BE2C (cell line): ENCODE results near the gene ZNRF3. TPM values are rescaled to one million over a fixed set of nuclear protein-coding genes. Genes with fewer than 3 reads are reported as not detected.
A peak's percentile ranks its signal among the peaks of the same experiment; 100 is the strongest.
"Not testable (repeated sequence)": the region's sequence is repeated elsewhere in the genome, so short reads cannot be mapped to it uniquely, and the experiment has no call there.

ENCODE experiments used
- DNase-seq: peaks from one replicate; pipeline ENCODE4 v3.0.0-alpha.2; 2020
- H3K27me3 ChIP-seq: fragments of 250-450 bp; sonication (Bioruptor Pico); 2 replicates; pipeline ENCODE4 v1.5.1; 2020; ENCODE audit warnings: mild to moderate bottlenecking
- H3K36me3 ChIP-seq: fragments of 250-450 bp; sonication (Bioruptor Pico); 2 replicates; pipeline ENCODE4 v1.5.1; 2020; ENCODE audit warnings: mild to moderate bottlenecking
- H3K4me1 ChIP-seq: fragments of 250-450 bp; sonication (Bioruptor Pico); 2 replicates; pipeline ENCODE4 v1.5.1; 2020
- H3K4me3 ChIP-seq: 2 replicates; pipeline ENCODE4 v1.5.1; 2011; ENCODE audit warnings: low read depth, low read length
- H3K9me3 ChIP-seq: fragments of 250-450 bp; sonication (Bioruptor Pico); 2 replicates; pipeline ENCODE4 v1.5.1; 2020
- CTCF ChIP-seq: IDR thresholded peaks from 2 replicates; pipeline ENCODE4 v1.5.1; 2012; ENCODE audit warnings: mild to moderate bottlenecking, low read depth, low read length
- polyA plus RNA-seq: library from polyadenylated mRNA; unstranded; fragments of >200 nt; gene quantifications from one replicate; pipeline ENCODE4 v1.2.1, GENCODE V29; 2012; ENCODE audit warnings: low read depth, missing spikeins; ENCODE audit not compliant: insufficient read length, insufficient read depth

The ZNRF3 gene
- polyA plus RNA-seq: 5.3 TPM

- Histone ChIP-seq H3K4me1 (peaks cover 3% of the 10 kb centered on the region; the same call in 1 of the 2 replicates), H3K9me3 (no peaks in the 10 kb centered on the region), H3K27me3 (no peaks in the 10 kb centered on the region), H3K4me3 (peak within 1 kb of the TSS; percentile 69), H3K36me3 (no peaks in the 10 kb centered on the region)
- no peak for TF ChIP-seq CTCF
- DNase-seq: peak; percentile 97
Measured at GRCh38 chr22:28882878-28883656, at the start of gene ZNRF3. Gene ZNRF3 (plus strand): TSS chr22:28883572. CDS start chr22:28883767, 195 bp downstream.

DNA sequence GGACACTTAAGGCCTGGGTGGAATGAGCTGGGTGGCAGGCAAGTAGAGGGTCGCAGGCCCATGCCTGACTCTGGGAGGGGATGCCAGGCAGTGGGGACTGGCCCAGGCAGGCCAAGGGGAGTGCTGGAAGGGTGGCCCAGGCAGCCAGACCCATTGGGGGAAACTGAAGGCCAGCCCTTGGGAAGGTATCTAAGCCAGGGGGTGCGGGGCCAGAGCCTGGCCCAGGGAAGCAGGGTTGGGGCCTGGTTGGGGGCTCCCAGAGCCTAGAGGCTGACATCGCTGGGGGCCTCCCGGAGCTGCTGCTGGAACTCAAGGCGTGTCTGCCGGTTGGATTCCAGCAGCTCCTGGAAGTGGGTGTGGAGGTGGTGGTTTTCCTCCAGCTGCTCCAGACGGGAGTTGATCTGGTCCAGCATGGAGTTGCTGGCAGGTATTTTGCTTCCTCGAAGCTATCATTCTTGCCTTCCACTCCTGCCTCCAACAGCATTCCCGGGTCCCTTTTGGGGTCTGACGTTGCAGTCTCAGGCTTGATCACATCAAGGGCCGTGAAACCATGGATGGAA is 47.7 kb upstream of the ZNRF3 start:
- Histone ChIP-seq H3K27me3 (no peaks in the 10 kb centered on the region), H3K4me1 (no peaks in the 10 kb centered on the region), H3K36me3 (no peaks in the 10 kb centered on the region), H3K9me3 (no peaks in the 10 kb centered on the region), H3K4me3 (no peak overlapping the region)
- DNase-seq: no peak
- no peak for TF ChIP-seq CTCF

- no peaks in the 10 kb centered on the region for H3K4me1 ChIP-seq
- DNase-seq: no peak
- no peak overlapping the region for H3K4me3 ChIP-seq
- no peaks in the 10 kb centered on the region for H3K27me3 ChIP-seq
- no peak for TF ChIP-seq CTCF
- no peaks in the 10 kb centered on the region for H3K9me3 ChIP-seq
- H3K36me3 ChIP-seq: no peaks in the 10 kb centered on the region
Measured at GRCh38 chr22:28837640-28838039, 45.7 kb upstream of the ZNRF3 start.

DNA sequence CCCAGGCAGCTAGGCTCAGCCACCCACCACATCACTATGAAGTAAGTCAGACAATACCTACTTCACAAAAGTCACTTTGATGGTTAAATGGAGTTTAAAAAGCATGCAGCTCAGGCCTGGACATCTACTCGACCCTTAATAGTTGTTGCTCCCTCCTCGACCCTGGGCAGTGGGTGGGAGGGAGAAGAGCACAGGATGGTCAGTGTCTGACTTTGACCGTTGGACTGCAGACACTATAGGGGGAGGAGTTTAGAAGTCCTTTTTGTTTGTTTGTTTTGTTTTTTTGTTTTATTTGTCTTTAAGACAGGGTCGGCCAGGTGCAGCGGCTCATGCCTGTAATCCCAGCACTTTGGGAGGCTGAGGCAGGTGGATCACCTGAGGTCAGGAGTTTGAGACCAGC is 44.4 kb upstream of the ZNRF3 start:
- no peak for TF ChIP-seq CTCF

DNA sequence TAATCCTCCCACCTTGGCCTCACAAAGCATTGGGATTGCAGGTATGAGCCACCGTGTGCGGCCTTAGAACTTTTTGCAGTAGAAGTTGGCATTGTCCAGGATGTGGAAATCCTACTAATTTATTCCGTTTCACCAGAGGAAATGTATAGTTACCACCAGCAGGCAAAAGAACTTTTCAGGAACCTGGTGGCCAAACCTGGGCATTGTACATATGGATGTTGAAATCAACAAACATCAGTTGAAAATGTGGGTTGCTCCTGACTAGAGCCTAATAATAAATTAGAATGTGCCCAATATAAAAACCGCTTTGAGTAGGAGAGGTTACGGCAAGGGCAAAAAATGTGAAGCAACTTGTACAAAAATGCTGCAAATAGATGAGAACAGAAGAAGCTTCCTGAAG is 42.3 kb upstream of the ZNRF3 start:
- DNase-seq: no peak
- no peak for TF ChIP-seq CTCF
- Histone ChIP-seq H3K9me3 (no peaks in the 10 kb centered on the region; the same call in 1 of the 2 replicates), H3K36me3 (no peaks in the 10 kb centered on the region), H3K4me3 (no peak overlapping the region), H3K27me3 (no peaks in the 10 kb centered on the region), H3K4me1 (no peaks in the 10 kb centered on the region)

More for the DNA sequence above, 44.4 kb upstream of the ZNRF3 start:
- Histone ChIP-seq H3K36me3 (no peaks in the 10 kb centered on the region), H3K4me3 (no peak overlapping the region), H3K4me1 (no peaks in the 10 kb centered on the region), H3K27me3 (no peaks in the 10 kb centered on the region), H3K9me3 (no peaks in the 10 kb centered on the region)
- no peak for DNase-seq

- no peak for TF ChIP-seq CTCF
- DNase-seq: no peak
- Histone ChIP-seq H3K4me1 (no peaks in the 10 kb centered on the region), H3K4me3 (no peak overlapping the region), H3K27me3 (no peaks in the 10 kb centered on the region), H3K9me3 (no peaks in the 10 kb centered on the region; the same call in 1 of the 2 replicates), H3K36me3 (no peaks in the 10 kb centered on the region)
Measured at GRCh38 chr22:28843633-28844032, 39.7 kb upstream of the ZNRF3 start.

DNA sequence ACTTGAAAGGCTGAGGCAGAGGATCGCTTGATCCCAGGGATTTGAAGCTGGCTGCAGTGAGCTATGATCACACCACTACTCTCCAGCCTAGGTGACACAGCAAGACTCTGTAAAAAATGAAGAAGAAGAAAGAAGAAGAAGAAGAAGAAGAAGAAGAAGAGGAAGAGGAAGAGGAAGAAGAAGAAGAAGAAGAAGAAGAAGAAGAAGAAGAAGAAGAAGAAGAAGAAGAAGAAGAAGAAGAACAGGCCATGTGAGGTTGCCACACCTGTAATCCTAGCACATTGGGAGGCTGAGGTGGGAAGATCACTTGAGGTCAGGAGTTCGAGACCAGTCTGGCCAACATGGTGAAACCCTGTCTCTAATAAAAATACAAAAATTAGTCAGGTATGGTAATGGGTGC is 39.1 kb upstream of the ZNRF3 start:
- not testable (repeated sequence) for DNase-seq, H3K4me1 ChIP-seq, H3K4me3 ChIP-seq, H3K27me3 ChIP-seq, H3K36me3 ChIP-seq, H3K9me3 ChIP-seq
